ENCODE results near the gene SNPH. TPM values are rescaled to one million over a fixed set of nuclear protein-coding genes. Genes with fewer than 3 reads are reported as not detected.
A peak's percentile ranks its signal among the peaks of the same experiment; 100 is the strongest.

The SNPH gene
- total and polyA plus RNA-seq, 9 donors = 1.5 to 6.8 (median 3.4) TPM

GRCh38 chr20:1305712-1306111, 39.6 kb downstream of the SNPH start:
- no peak for DNase-seq
- H3K27me3 ChIP-seq = no peaks in the 10 kb centered on the region
- 82 to 86% (median 83%) methylated on average over 24 of the region's 24 CpGs for WGBS, 3 donors
- TF ChIP-seq POLR2A (IDR thresholded peaks at IDR 0.05) (no peak), EP300 (IDR thresholded peaks at IDR 0.05) (no peak), CTCF (IDR thresholded peaks at IDR 0.05) (no peak)
- no peaks in the 10 kb centered on the region for H3K9me3 ChIP-seq
- no peaks in the 10 kb centered on the region for H3K4me1 ChIP-seq (ENCODE audit: insufficient read depth)
- no peak overlapping the region for H3K4me3 ChIP-seq
- H3K27ac ChIP-seq = no peak overlapping the region
- intact Hi-C loops (cut with DNase I) = no loop called here
- no peaks in the 10 kb centered on the region for H3K36me3 ChIP-seq

DNA sequence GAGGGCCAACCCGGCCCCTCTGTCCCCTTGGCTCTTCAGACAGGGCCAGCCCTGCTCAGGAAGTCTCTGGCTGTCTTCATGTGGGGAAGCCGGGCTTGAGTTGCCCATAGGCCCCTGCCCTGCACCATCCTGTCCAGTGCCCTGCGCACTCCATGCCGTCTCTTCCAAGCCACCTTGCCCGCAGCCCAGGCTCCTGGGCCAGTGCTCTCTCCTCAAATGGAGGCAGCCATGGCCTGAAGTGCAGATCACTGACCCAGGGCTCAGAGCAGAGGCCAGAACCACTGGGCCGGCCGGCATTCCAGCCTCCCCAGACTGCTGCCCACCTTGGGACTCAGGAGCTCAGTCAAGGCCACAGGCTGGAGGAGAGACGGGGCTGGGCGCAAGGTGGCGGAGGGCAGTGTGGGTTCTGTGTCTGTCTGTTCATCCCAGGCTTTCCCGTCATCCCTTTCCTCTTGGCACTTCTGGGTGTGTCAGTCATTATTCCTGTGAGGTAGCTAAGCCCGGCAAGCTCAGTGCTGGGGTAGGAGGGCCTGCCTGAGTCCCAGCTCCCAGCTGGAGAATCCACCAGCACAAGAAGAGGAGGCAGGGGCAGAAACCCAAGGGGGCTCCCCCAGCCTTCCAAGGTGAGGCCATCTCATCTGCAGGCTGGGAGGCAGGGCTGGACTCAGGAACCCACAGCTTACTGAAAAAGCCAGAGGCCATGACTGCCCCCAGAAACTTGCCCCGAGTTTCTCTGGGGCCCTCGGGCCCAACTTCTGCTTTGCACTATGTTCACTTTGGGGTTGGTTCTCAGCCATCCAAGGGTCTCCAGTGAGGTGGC, 40.4 kb downstream of the SNPH start:
- Histone ChIP-seq H3K9me3 (no peaks in the 10 kb centered on the region), H3K4me3 (no peak overlapping the region), H3K27ac (no peak overlapping the region), H3K27me3 (no peaks in the 10 kb centered on the region), H3K4me1 (ENCODE audit: insufficient read depth) (no peaks in the 10 kb centered on the region), H3K36me3 (no peaks in the 10 kb centered on the region)
- intact Hi-C loops (cut with DNase I) = no loop called here
- 82 to 83% (median 83%) methylated on average over 14 of the region's 14 CpGs for WGBS, 3 donors
- TF ChIP-seq EP300 (IDR thresholded peaks at IDR 0.05) (no peak), POLR2A (IDR thresholded peaks at IDR 0.05) (no peak), CTCF (IDR thresholded peaks at IDR 0.05) (no peak)
- DNase-seq = peak in 1 of 5 donors; percentile 19

GRCh38 chr20:1307171-1307570, 41.1 kb downstream of the SNPH start:
- TF ChIP-seq EP300 (IDR thresholded peaks at IDR 0.05) (no peak), CTCF (IDR thresholded peaks at IDR 0.05) (no peak), POLR2A (IDR thresholded peaks at IDR 0.05) (no peak)
- H3K4me3 ChIP-seq = no peak overlapping the region
- H3K27me3 ChIP-seq = no peaks in the 10 kb centered on the region
- H3K36me3 ChIP-seq = no peaks in the 10 kb centered on the region
- intact Hi-C loops (cut with DNase I) = no loop called here
- no peak for DNase-seq
- WGBS, 3 donors = 86 to 89% (median 87%) methylated on average over 10 of the region's 10 CpGs
- H3K4me1 ChIP-seq (ENCODE audit: insufficient read depth) = no peaks in the 10 kb centered on the region
- H3K27ac ChIP-seq = no peak overlapping the region
- H3K9me3 ChIP-seq = no peaks in the 10 kb centered on the region

GRCh38 chr20:1307571-1307971, 41.5 kb downstream of the SNPH start:
- no peak overlapping the region for H3K4me3 ChIP-seq
- no peaks in the 10 kb centered on the region for H3K9me3 ChIP-seq
- WGBS, 3 donors = 89 to 94% (median 91%) methylated on average over 12 to 13 of the region's 13 CpGs
- no peaks in the 10 kb centered on the region for H3K27me3 ChIP-seq
- no peaks in the 10 kb centered on the region for H3K36me3 ChIP-seq
- TF ChIP-seq CTCF (IDR thresholded peaks at IDR 0.05) = no peak
- TF ChIP-seq POLR2A (IDR thresholded peaks at IDR 0.05) = no peak
- TF ChIP-seq EP300 (IDR thresholded peaks at IDR 0.05) = no peak
- no peak for DNase-seq
- no peak overlapping the region for H3K27ac ChIP-seq
- no peaks in the 10 kb centered on the region for H3K4me1 ChIP-seq (ENCODE audit: insufficient read depth)
- intact Hi-C loops (cut with DNase I) = no loop called here
